GM12801 (cell line): ENCODE measurements around the gene NEK7.

ENCODE experiments used
- TF ChIP-seq, protein P1 (sequence below): IDR thresholded peaks from one replicate; pipeline ENCODE4 v1.5.1; 2011; ENCODE audit warnings: control low read depth; ENCODE audit not compliant: insufficient read length; ENCODE audit errors: extremely low read depth

NEK7 gene

DNA sequence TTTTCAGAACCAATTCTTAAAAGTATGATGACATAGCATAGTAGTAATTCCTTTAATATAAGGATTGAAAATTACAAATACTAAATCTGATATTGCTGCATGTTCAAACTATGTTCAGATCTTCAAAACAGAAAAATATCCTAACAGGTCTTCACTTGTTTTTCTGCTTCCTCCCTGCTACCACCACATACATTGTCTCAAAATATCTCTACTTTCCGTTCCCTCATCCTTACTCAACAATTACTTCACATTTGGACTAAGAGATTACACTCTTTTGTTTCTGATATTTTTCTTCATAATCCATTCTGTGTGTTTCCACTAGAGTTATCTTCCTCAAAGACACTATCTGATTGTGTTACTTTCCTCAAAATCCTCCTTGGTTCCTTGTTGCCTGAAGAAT is 125.1 kb downstream of the NEK7 start:
- TF ChIP-seq, protein P1, sequence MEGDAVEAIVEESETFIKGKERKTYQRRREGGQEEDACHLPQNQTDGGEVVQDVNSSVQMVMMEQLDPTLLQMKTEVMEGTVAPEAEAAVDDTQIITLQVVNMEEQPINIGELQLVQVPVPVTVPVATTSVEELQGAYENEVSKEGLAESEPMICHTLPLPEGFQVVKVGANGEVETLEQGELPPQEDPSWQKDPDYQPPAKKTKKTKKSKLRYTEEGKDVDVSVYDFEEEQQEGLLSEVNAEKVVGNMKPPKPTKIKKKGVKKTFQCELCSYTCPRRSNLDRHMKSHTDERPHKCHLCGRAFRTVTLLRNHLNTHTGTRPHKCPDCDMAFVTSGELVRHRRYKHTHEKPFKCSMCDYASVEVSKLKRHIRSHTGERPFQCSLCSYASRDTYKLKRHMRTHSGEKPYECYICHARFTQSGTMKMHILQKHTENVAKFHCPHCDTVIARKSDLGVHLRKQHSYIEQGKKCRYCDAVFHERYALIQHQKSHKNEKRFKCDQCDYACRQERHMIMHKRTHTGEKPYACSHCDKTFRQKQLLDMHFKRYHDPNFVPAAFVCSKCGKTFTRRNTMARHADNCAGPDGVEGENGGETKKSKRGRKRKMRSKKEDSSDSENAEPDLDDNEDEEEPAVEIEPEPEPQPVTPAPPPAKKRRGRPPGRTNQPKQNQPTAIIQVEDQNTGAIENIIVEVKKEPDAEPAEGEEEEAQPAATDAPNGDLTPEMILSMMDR: no peak

DNA sequence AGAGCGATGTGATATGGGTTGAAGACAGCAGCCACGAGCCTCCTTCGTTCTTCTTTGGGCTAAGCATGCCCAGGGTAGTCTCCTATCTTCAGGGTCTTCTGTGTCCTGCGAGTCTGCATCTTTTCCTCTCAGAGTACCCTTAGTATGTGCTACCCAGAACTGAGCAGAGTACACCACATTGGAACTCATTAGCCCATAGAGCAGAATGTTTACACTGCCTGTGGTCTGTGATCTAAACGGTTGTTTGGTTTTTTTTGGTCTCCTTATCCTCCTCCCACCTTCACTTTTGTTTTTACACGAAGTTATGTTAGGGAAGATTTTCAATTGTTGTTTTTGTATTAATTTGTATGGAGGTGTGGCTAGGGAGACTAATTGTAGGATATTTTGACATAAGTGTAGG is 126.4 kb downstream of the NEK7 start:
- TF ChIP-seq, protein P1: no peak

DNA sequence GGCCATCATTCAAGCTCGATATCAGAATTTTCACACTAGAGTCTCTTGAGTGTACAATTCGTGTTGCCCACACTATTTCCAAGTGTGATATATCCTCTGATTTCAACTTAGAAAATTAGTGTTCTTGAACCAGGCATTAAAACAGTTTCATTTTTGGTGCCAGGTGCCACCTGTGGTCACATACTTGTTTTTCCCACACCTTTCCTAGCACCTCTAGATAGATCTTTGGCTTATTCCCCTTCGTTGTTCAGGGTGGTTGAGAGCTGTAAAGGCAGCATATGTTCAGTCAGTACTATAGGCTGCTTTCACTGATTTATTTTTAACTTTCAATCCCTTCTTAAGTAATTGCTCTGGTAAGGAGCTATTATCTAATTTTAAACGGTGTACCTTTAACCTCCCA is 131.1 kb downstream of the NEK7 start:
- TF ChIP-seq, protein P1: no peak

DNA sequence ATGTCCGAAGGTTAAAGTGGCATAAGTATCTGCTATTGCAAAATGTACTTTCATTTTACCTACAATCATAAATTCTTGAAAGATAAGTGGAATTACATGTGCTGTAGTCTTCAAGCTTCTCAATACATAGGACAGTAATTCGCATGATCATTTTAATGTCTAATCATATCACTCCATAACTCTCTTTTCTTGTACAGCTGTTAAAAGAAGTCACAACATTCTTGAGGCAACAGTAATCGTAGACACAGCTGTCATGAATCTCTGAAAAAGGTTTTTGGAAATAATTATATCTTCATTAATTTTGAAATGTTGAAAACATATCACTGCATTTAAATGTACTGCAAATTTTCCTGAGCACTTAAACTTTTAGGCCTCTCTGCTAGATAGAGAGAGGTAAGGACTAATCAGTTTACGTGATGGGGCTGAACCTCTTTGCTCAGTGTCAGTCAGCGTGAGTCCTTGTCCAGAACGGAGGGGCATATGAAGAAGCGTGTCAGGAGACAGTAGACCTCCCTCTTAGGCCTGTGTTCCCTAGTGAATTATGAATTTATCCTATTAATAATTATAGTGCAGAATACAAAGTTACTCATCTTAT is 133.4 kb downstream of the NEK7 start:
- TF ChIP-seq, protein P1: no peak

DNA sequence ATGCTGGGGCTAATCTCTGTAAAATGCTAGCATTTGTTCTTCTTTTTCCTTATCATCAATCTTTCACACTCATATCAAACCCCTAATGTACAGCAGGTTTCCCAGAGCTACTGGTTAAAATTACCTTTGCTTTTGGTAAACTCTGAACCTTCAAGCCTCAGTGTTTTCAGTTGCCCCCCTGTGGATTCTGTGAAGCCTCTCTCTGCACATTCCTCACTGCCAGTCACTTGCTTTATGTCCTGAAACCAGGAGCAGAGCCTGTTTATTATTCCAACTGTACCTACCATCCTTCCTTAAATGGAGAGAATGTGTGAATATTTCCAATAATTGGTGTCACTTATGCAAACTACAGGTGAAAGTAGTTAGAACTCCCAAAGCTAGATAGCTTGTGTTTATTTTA is 134.2 kb downstream of the NEK7 start:
- TF ChIP-seq, protein P1: no peak

DNA sequence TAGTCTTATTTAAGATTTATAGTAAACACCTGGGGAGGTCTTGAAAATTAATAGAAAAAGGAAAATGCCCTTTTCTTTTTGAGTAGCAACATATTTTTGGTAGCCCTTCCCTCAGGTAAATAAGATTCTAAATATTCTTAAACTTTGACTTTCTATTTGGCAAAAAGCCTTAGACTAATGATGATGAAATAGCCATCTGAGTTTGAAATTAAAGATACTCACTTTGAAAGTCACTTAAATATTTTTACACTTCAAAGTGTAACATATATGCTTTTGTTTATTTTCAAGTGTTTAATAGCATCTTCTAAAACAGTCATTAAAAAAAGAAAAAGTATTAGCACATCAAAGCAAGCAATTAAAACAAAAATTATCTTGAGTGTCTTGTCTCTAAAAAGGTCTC is 135.1 kb downstream of the NEK7 start:
- TF ChIP-seq, protein P1: no peak

DNA sequence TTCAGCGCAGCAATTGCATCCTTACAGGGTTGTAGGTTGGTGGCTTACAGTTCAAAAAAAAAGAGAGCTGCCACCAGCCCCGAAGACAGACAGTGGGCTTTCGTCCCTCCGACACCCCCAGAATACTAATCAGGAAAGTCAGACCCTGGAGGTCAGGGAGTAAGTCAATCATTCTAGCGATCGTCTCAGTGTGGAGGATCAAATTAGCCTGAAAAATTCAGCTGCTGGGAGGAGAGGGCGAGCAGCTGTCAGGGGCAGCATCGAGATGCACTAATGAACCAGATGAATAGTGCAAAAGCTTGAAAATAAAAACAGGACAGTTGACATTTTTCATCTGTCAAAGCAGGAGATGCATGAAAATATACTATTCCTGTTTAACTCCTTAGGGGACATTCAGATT is 138.4 kb downstream of the NEK7 start:
- TF ChIP-seq, protein P1: no peak
